ENCODE measurements around the gene BRF1.

Gene BRF1

GRCh38 chr14:105182296-105183020 is 118.3 kb downstream of the BRF1 start:
- Histone ChIP-seq H3K27ac (ENCODE audit: low read depth, low read length) (no peak overlapping the region), H3K27me3 (ENCODE audit: control insufficient read depth, low read length) (peaks cover 46% of the 10 kb centered on the region), H4K20me1 (ENCODE audit: control insufficient read depth, insufficient read depth, low read depth, low read length) (no peaks in the 10 kb centered on the region; the same call in 1 of the 2 replicates), H3K79me2 (ENCODE audit: control insufficient read depth, low read length) (no peaks in the 10 kb centered on the region), H3K4me2 (ENCODE audit: low read length) (no peak overlapping the region), H3K36me3 (ENCODE audit: control insufficient read depth, low read length) (no peaks in the 10 kb centered on the region), H3K4me1 (ENCODE audit: control insufficient read depth, low read length) (peaks cover 12% of the 10 kb centered on the region), H3K4me3 (ENCODE audit: low read length) (no peak overlapping the region), H3K9me3 (ENCODE audit: control insufficient read depth, insufficient read depth, low read length) (no peaks in the 10 kb centered on the region), H3K9me2 (replicated peaks; ENCODE audit: control insufficient read depth, low read length) (no peaks in the 10 kb centered on the region), H3F3A (ENCODE audit: control insufficient read depth, insufficient read depth) (no peaks in the 10 kb centered on the region)
- TF ChIP-seq CTCF (IDR thresholded peaks at IDR 0.05; ENCODE audit: low read depth, low read length, poor library complexity, severe bottlenecking) (no peak), EZH2phosphoT487 (IDR thresholded peaks at IDR 0.05; ENCODE audit: borderline replicate concordance, low read length) (no peak)

GRCh38 chr14:105181549-105182295 is 119.1 kb downstream of the BRF1 start:
- Histone ChIP-seq H3K27ac (ENCODE audit: low read depth, low read length) (no peak overlapping the region), H4K20me1 (ENCODE audit: control insufficient read depth, insufficient read depth, low read depth, low read length) (no peaks in the 10 kb centered on the region; the same call in 1 of the 2 replicates), H3K79me2 (ENCODE audit: control insufficient read depth, low read length) (no peaks in the 10 kb centered on the region), H3K4me2 (ENCODE audit: low read length) (peak overlapping the region; percentile 63), H3K36me3 (ENCODE audit: control insufficient read depth, low read length) (no peaks in the 10 kb centered on the region), H3K4me3 (ENCODE audit: low read length) (peak overlapping the region; percentile 38; the same call in 1 of the 2 replicates), H3F3A (ENCODE audit: control insufficient read depth, insufficient read depth) (no peaks in the 10 kb centered on the region), H3K4me1 (ENCODE audit: control insufficient read depth, low read length) (peaks cover 12% of the 10 kb centered on the region), H3K27me3 (ENCODE audit: control insufficient read depth, low read length) (peaks cover 46% of the 10 kb centered on the region), H3K9me3 (ENCODE audit: control insufficient read depth, insufficient read depth, low read length) (no peaks in the 10 kb centered on the region), H3K9me2 (replicated peaks; ENCODE audit: control insufficient read depth, low read length) (no peaks in the 10 kb centered on the region)
- TF ChIP-seq EZH2phosphoT487 (IDR thresholded peaks at IDR 0.05; ENCODE audit: borderline replicate concordance, low read length) = no peak
- no peak for TF ChIP-seq CTCF (IDR thresholded peaks at IDR 0.05; ENCODE audit: low read depth, low read length, poor library complexity, severe bottlenecking)

- H3K27ac ChIP-seq (ENCODE audit: low read depth, low read length) = no peak within 1 kb of the TSS
- H4K20me1 ChIP-seq (ENCODE audit: control insufficient read depth, insufficient read depth, low read depth, low read length) = no peaks in the 10 kb centered on the region; the same call in 1 of the 2 replicates
- H3K9me3 ChIP-seq (ENCODE audit: control insufficient read depth, insufficient read depth, low read length) = no peaks in the 10 kb centered on the region
- no peaks in the 10 kb centered on the region for H3K36me3 ChIP-seq (ENCODE audit: control insufficient read depth, low read length)
- H3K9me2 ChIP-seq (replicated peaks; ENCODE audit: control insufficient read depth, low read length) = no peaks in the 10 kb centered on the region
- no peak for TF ChIP-seq EZH2phosphoT487 (IDR thresholded peaks at IDR 0.05; ENCODE audit: borderline replicate concordance, low read length)
- no peak for TF ChIP-seq CTCF (IDR thresholded peaks at IDR 0.05; ENCODE audit: low read depth, low read length, poor library complexity, severe bottlenecking)
- peaks cover 19% of the 10 kb centered on the region for H3K4me1 ChIP-seq (ENCODE audit: control insufficient read depth, low read length)
- H3K4me3 ChIP-seq (ENCODE audit: low read length) = peak within 1 kb of the TSS; percentile 74
- no peaks in the 10 kb centered on the region for H3K79me2 ChIP-seq (ENCODE audit: control insufficient read depth, low read length)
- no peaks in the 10 kb centered on the region for H3F3A ChIP-seq (ENCODE audit: control insufficient read depth, insufficient read depth)
- H3K27me3 ChIP-seq (ENCODE audit: control insufficient read depth, low read length) = peaks cover 46% of the 10 kb centered on the region
- H3K4me2 ChIP-seq (ENCODE audit: low read length) = peak within 1 kb of the TSS; percentile 80
Observed at GRCh38 chr14:105180592-105181548, 119.9 kb downstream of the BRF1 start, which contains the start of gene NUDT14. Gene NUDT14, minus strand, starts transcription at chr14:105181312. Its CDS starts 103 bp downstream, at chr14:105181209.

Data from DOHH2 (cell line).